Immature natural killer cell (primary cell): ENCODE data around the gene CSTF1. TPM values are rescaled to one million over a fixed set of nuclear protein-coding genes. Genes with fewer than 3 reads are reported as not detected.
"Not testable (repeated sequence)": the region's sequence is repeated elsewhere in the genome, so short reads cannot be mapped to it uniquely, and the experiment has no call there.

Source experiments
- DNase-seq, 3 donors: peaks; one replicate each; pipeline ENCODE4 v3.0.0; 2022; ENCODE audit warnings: mixed read lengths in 1 of 3
- H3K27ac Mint-ChIP-seq, 6 donors: one replicate each; pipeline ENCODE4 v1.8.0; 2020; ENCODE audit warnings: mixed read lengths in 6 of 6, mild to moderate bottlenecking in 5 of 6, inconsistent platforms in 4 of 6, moderate library complexity in 3 of 6
- H3K27me3 Mint-ChIP-seq, 3 donors: one replicate each; pipeline ENCODE4 v1.8.0; 2020 to 2021; ENCODE audit warnings: low read depth in 3 of 3, mild to moderate bottlenecking in 3 of 3, mixed read lengths in 3 of 3, moderate library complexity in 3 of 3, inconsistent platforms in 1 of 3
- H3K36me3 Mint-ChIP-seq, 3 donors: one replicate each; pipeline ENCODE4 v1.8.0; 2020; ENCODE audit warnings: mixed read lengths in 3 of 3, inconsistent platforms in 2 of 3, mild to moderate bottlenecking in 2 of 3
- H3K4me1 Mint-ChIP-seq, 2 donors: one replicate each; pipeline ENCODE4 v1.8.0; 2020; ENCODE audit warnings: inconsistent platforms in 2 of 2, mild to moderate bottlenecking in 2 of 2, mixed read lengths in 2 of 2, moderate library complexity in 1 of 2
- H3K4me3 Mint-ChIP-seq, 5 donors: one replicate each; pipeline ENCODE4 v1.8.0; 2020; ENCODE audit warnings: mild to moderate bottlenecking in 5 of 5, mixed read lengths in 5 of 5, inconsistent platforms in 3 of 5, moderate library complexity in 3 of 5
- H3K9me3 Mint-ChIP-seq, 6 donors: one replicate each; pipeline ENCODE4 v1.8.0; 2020; ENCODE audit warnings: mild to moderate bottlenecking in 6 of 6, mixed read lengths in 6 of 6, inconsistent platforms in 4 of 6, moderate library complexity in 3 of 6
- polyA plus RNA-seq, 3 donors: library from polyadenylated mRNA; unstranded; fragments of 300-500 nt; fragmentation: Illumina TruSeq; gene quantifications; one replicate each; pipeline ENCODE4 v1.2.3, GENCODE V29; 2021

CSTF1 gene
- polyA plus RNA-seq, 3 donors from 2014 or later = 21.2 to 42.2 (median 30.6) TPM

DNA sequence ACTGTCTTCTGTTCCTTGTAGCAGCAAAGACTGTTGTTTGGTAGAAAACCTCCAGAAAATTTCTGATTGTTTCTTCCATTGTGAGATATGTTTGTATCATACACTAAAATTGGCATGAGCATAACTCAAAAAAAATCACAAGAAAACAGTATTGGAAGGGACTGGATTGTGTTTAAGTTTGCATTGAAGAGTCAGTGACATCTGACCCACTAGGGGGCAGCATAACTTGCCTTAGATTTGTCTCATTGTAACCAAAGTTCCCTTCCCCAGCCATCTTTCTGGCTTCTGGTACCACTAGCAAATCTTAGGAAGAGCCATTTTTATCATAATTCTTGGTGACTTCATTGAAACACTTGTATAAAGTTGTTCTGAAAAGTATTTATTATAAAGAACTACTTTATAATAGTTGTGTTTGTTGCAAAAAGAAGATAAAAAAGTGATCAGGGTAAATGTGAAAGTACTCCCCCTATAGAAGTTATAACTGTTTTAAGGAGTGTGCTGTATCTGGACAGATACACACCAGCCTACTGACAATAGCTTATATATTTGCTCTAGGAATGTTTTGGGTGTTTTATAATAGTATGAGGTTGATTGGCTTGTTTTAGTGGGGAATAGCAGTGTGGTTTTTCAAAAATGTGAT, 7.7 kb downstream of the CSTF1 start:
- no peak overlapping the region for H3K4me3 Mint-ChIP-seq
- H3K27ac Mint-ChIP-seq = peak overlapping the region; percentile 5 to 89 (median 79)
- peaks cover 6 to 14% of the 10 kb centered on the region in 2 donors for H3K4me1 Mint-ChIP-seq
- H3K36me3 Mint-ChIP-seq = peaks cover 22 to 55% (median 33%) of the 10 kb centered on the region in 3 donors
- H3K27me3 Mint-ChIP-seq = peaks cover 0 to 2% (median 0%) of the 10 kb centered on the region in 3 donors
- no peaks in the 10 kb centered on the region for H3K9me3 Mint-ChIP-seq
- peak; percentile 64 to 67 (median 65) for DNase-seq

DNA sequence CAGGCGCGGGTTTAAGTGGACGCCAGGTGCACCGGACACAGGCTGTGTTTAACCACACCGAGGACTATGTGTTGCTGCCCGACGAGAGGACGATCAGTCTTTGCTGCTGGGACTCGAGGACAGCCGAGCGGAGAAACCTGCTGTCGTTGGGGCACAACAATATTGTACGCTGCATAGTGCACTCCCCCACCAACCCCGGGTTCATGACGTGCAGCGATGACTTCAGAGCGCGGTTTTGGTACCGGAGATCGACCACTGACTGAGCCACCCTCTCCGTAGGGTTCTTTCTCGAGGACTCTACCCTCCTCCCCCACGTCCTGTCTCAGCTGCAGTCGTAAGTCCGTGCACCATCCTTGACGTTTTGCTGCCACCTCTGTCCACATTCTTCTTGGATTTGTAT, 11.0 kb downstream of the CSTF1 start:
- H3K27me3 Mint-ChIP-seq = peaks cover 0 to 4% (median 0%) of the 10 kb centered on the region in 3 donors
- no peak for DNase-seq
- no peaks in the 10 kb centered on the region for H3K9me3 Mint-ChIP-seq
- peaks cover 19 to 53% (median 34%) of the 10 kb centered on the region in 3 donors for H3K36me3 Mint-ChIP-seq
- H3K27ac Mint-ChIP-seq = peak overlapping the region in 1 of 6 donors; percentile 22
- H3K4me3 Mint-ChIP-seq = no peak overlapping the region
- H3K4me1 Mint-ChIP-seq = peaks cover 6 to 20% of the 10 kb centered on the region in 2 donors

DNA sequence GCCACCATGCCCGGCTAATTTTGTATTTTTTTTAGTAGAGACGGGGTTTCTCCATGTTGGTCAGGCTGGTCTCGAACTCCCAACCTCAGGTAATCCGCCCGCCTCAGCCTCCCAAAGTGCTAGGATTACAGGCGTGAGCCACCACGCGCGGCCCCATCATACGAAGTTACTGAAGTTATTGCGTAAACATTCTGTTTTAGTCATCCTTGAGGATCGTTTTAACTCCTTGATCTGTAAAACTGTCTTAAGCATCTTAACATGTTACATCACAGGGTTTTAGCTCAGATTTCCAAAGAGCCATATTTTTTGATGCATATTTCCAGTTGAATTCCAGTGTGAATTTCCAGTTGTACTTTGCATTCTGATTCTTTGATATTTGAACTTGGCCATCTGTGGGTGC, 12.9 kb downstream of the CSTF1 start:
- not testable (repeated sequence) for H3K27ac Mint-ChIP-seq, H3K27me3 Mint-ChIP-seq, DNase-seq, H3K4me3 Mint-ChIP-seq, H3K9me3 Mint-ChIP-seq
- H3K4me1 Mint-ChIP-seq = peaks cover under 1 to 13% of the 10 kb centered on the region in 2 donors
- peaks cover 15 to 43% (median 26%) of the 10 kb centered on the region in 3 donors for H3K36me3 Mint-ChIP-seq

DNA sequence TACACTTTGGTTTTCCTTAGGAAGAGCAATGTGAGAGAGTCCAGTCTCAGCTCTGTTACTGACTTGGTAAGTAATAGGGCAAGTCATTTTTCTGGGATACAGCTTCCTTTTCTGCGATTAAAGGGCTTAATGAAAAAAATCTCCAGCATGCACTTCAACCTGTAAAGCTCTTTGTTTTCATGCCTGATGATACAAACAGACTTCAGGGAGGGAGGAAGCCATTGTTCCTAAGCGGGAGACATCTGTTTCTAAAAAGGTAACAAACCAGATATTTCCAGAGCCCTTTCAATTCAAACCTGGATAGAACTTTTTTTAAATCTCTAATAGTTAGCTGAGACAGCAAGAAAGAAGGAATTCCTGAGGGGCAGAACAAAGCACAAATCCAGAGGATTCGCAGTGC, 14.5 kb downstream of the CSTF1 start:
- no peak for DNase-seq
- no peaks in the 10 kb centered on the region for H3K9me3 Mint-ChIP-seq
- peaks cover 8 to 19% of the 10 kb centered on the region in 2 donors for H3K4me1 Mint-ChIP-seq
- peaks cover 14 to 39% (median 26%) of the 10 kb centered on the region in 3 donors for H3K36me3 Mint-ChIP-seq
- H3K4me3 Mint-ChIP-seq = no peak overlapping the region
- H3K27me3 Mint-ChIP-seq = peaks cover 0 to 4% (median 0%) of the 10 kb centered on the region in 3 donors
- peak overlapping the region in 1 of 6 donors; percentile 17 for H3K27ac Mint-ChIP-seq

DNA sequence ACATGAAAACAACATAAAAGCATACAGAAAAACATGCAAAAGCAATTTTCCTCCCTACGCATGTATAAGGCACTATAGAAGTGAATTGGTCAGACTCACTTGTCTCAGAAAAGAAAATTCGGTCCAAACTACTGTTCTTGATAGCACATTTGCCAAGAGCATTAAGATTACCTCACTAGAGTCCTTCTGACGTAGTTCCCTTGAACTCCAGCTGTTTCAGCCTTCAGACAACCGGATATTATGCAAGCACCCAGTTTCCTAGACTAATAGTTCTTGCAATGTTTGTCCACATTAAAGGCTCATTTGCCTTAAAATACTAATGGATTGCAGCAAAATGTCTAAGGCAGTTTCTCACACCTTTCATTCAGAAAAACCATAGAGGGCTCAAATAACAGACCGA, 17.1 kb downstream of the CSTF1 start:
- Mint-ChIP-seq H3K27ac (peak overlapping the region in 1 of 6 donors; percentile 72), H3K9me3 (no peaks in the 10 kb centered on the region), H3K4me3 (no peak overlapping the region), H3K4me1 (peaks cover 31 to 38% of the 10 kb centered on the region in 2 donors), H3K36me3 (peaks cover 13 to 24% (median 14%) of the 10 kb centered on the region in 3 donors), H3K27me3 (peaks cover 0 to 4% (median 1%) of the 10 kb centered on the region in 3 donors)
- DNase-seq = no peak

DNA sequence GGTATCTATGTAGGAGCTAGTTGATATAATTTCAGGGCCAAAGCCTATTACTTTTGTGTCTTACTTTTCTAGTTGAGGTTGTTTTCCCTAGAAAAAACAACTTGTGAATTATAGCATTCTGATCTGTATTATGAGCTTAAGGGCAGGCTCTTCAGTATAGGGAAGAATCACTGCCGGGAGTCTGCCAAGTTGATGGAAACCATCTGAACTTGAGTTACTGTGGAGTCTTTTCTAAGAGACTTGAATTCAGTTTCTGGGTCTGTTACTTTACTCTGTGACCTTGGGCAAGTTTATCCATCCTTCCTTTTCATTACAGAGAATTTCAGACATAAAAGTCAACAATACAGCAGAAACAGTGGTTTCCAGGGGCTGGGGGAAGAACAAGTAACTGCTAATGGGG, 17.5 kb downstream of the CSTF1 start:
- Mint-ChIP-seq H3K4me3 (no peak overlapping the region), H3K9me3 (no peaks in the 10 kb centered on the region), H3K36me3 (peaks cover 13 to 24% (median 14%) of the 10 kb centered on the region in 3 donors), H3K27ac (peak overlapping the region in 5 of 6 donors; percentile 31 to 72 (median 54)), H3K4me1 (peaks cover 34 to 42% of the 10 kb centered on the region in 2 donors), H3K27me3 (peaks cover 0 to 4% (median 1%) of the 10 kb centered on the region in 3 donors)
- no peak for DNase-seq

DNA sequence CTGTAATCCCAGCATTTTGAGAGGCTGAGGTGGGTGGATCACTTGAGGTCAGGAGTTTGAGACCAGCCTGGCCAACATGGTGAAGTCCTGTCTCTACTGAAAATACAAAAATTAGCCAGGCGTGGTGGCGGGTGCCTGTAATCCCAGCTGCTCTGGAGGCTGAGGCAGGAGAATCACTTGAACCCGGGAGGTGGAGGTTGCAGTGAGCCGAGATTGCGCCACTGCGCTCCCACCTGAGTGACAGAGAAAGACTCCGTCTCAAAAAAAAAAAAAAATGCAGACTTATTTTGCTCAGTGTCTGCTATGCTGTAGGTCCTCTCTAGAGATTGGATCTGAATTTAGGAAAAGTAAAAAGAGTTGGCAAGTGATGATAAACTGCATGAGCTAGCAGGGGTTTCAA, 18.8 kb downstream of the CSTF1 start:
- peaks cover 43 to 44% of the 10 kb centered on the region in 2 donors for H3K4me1 Mint-ChIP-seq
- DNase-seq, H3K9me3 Mint-ChIP-seq, H3K27me3 Mint-ChIP-seq: not testable (repeated sequence)
- H3K36me3 Mint-ChIP-seq = peaks cover 7 to 17% (median 9%) of the 10 kb centered on the region in 3 donors
- peak overlapping the region; percentile 91 to 97 (median 96) for H3K27ac Mint-ChIP-seq
- H3K4me3 Mint-ChIP-seq = peak overlapping the region; percentile 88 to 94 (median 90)

DNA sequence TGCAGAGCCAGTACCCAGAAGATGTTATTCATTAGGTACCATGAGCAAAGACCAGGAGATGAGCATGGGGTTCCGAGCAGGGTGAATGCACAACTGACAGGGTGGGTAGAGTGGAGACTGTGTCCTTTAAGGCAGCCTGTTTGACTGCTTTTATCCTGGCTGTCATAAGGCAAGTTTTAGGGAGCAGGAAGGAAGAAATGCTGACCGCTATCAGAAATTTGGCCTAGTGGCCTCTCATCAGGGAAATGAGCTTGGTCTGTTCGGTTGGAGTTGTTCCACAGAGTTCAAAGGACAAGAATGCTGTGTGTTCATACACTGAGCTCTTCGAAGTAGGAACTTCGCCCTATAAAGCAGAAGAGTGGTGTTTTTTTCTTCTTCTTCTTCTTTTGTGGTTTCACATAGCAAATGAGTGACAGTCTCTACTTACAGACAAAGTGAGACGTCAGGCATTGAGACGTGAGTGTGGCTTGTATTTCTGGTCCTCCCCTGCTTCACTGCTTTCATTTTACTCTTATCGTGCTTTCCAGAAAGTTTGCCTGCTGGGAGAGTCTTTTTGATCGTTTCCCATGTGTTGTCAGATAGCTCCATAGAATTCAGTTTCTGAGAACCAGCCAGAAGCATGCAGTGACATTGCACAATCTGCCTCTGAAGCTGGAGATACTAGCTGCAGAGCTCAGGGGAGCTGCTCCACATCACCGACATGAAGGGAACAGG, 19.5 kb downstream of the CSTF1 start, which contains the start of gene CASS4:
Gene CASS4 (plus strand): TSS at position 502 of the 714 bp plus-strand sequence. CDS start 199 bp downstream, at position 701.
- Mint-ChIP-seq H3K4me3 (peak within 1 kb of the TSS; percentile 88 to 94 (median 90)), H3K4me1 (peaks cover 50% of the 10 kb centered on the region in 2 donors), H3K27me3 (peaks cover 0 to 4% (median 0%) of the 10 kb centered on the region in 3 donors), H3K27ac (peak within 1 kb of the TSS; percentile 91 to 97 (median 96)), H3K36me3 (peaks cover 7 to 13% (median 9%) of the 10 kb centered on the region in 3 donors), H3K9me3 (no peaks in the 10 kb centered on the region)
- peak; percentile 51 to 60 (median 55) for DNase-seq

DNA sequence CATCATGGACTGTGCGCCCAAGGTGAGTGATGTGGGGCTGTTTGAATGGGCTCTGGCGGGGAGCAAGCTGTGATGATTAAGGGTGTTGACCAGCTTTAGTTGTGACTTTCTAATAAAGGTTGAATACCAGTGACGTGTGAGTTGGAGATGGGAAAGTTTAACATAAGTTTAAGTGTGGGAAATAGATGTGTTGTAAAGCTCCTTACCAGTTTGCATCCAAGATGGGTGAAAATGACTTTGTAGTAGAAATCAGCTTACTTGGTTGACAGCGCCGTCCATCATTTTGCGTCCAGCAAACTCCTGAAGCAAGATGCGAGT, 20.0 kb downstream of the CSTF1 start:
- DNase-seq = no peak
- Mint-ChIP-seq H3K27ac (peak overlapping the region; percentile 91 to 97 (median 96)), H3K27me3 (peaks cover 0 to 4% (median 0%) of the 10 kb centered on the region in 3 donors), H3K4me3 (peak overlapping the region; percentile 88 to 94 (median 90)), H3K9me3 (no peaks in the 10 kb centered on the region), H3K36me3 (peaks cover 7 to 8% (median 7%) of the 10 kb centered on the region in 3 donors), H3K4me1 (peaks cover 54 to 55% of the 10 kb centered on the region in 2 donors)

DNA sequence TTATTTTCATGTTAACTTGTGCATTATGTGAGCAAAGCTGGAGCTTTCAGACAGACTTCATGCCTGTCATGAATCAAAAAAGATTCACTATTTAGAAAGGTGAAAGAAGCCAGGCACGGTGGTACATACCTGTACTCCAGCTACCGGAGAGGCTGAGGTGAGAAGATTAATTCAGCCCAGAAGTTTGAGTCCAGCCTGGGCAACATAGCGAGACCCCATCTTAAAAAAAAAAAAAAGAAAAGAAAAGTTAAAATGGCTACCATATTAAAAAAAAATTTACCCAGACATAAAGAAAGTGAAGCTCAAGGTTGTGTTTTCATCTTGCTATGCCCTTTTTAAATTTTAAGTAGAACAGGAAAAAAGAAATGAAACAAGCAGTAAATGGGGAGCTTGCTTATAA, 20.5 kb downstream of the CSTF1 start:
- Mint-ChIP-seq H3K9me3 (no peaks in the 10 kb centered on the region), H3K4me1 (peaks cover 59 to 60% of the 10 kb centered on the region in 2 donors), H3K36me3 (peaks cover 3 to 8% (median 7%) of the 10 kb centered on the region in 3 donors), H3K27me3 (peaks cover 0 to 4% (median 0%) of the 10 kb centered on the region in 3 donors), H3K4me3 (peak overlapping the region; percentile 88 to 94 (median 90)), H3K27ac (peak overlapping the region; percentile 91 to 97 (median 96))
- DNase-seq = no peak

DNA sequence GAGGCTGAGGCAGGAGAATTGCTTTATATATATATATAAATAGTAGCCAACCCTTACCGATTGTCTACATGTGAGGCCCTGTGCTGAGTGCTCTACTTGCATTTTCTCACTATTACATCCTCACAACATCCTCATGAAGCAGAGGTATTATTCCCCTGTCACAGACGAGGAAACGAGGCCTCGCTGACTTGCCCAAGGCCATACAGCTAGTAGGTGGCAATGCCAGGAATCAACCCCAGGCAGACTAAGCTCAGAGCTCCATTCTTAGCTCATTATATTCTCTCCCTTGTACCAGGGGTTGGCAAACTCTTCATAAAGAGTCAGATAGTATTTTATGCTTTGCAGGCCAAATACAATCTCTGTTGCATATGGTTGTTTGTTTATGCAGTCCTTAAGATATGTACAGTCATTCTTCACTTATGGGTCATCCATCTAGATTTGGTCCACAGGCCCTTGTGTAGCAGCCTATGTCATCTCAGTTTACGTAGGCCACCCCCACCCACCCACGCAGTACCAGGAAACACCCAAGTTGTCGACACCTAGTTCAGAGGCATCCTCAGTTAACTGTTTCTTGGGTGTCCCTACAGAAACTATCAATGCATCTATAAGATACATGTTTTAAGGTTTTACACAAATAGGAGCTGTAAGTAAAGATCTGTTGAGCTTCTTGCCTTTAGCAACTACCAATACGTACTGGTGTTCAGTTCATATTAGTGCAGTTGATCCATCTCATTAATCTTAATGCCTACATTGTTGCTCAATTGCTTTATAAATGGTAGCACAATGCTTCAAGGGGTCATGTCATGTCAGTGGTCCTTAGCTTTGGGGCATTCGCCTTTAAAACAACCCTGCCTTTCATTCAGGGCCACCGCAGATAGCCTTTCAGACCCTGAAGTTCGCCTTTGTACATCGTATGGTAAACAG, 22.7 kb downstream of the CSTF1 start:
- Mint-ChIP-seq H3K4me3 (peak overlapping the region; percentile 25 to 69 (median 48)), H3K4me1 (peaks cover 73 to 74% of the 10 kb centered on the region in 2 donors), H3K27ac (peak overlapping the region; percentile 77 to 96 (median 89)), H3K36me3 (peaks cover 3 to 12% (median 5%) of the 10 kb centered on the region in 3 donors), H3K9me3 (no peaks in the 10 kb centered on the region), H3K27me3 (peaks cover 0 to 4% (median 0%) of the 10 kb centered on the region in 3 donors)
- peak in 2 of 3 donors; percentile 24 to 29 for DNase-seq

DNA sequence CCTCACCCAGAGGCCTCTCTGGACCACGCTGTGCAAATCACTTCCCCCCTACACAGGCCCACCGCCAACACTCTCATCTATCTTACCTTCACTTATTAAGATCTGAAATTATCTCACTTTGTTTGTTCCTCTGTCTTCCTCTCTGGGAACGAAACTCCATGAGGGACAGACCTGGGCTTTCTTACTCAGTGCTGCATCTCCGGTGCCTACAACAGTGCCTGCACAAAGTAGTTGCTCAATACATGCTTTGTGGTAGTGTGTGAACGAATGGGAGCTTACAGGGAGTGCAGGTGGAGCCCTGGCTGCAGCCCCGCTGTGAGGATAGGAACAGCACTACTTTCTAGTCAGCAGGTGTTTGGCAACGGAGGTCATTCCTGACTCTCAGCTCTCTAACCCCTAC, 25.0 kb downstream of the CSTF1 start:
- peaks cover 3 to 12% (median 8%) of the 10 kb centered on the region in 3 donors for H3K36me3 Mint-ChIP-seq
- H3K9me3 Mint-ChIP-seq = no peaks in the 10 kb centered on the region
- H3K4me1 Mint-ChIP-seq = peaks cover 75 to 77% of the 10 kb centered on the region in 2 donors
- no peak overlapping the region for H3K4me3 Mint-ChIP-seq
- no peak for DNase-seq
- H3K27ac Mint-ChIP-seq = peak overlapping the region in 5 of 6 donors; percentile 30 to 89 (median 75)
- H3K27me3 Mint-ChIP-seq = peaks cover 0 to 4% (median 0%) of the 10 kb centered on the region in 3 donors

DNA sequence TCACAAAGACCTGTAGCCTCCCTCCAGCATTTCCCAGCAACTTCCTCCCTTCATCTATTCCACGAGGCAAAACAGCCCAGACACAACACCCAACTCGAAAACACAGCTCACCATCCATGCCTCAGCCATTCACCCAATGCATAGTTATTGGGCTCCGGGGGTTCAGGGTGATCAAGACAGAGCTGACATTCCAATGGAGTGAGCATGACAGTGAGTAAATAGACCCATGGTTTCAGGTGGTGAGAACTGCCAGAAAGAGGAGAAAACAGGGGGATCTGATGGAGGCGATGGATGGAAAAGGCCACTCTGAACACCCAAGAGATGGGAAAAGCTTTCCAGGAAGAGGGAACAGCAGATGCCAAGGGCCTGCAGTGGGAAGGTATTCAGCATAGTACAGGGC, 25.5 kb downstream of the CSTF1 start:
- Mint-ChIP-seq H3K4me1 (peaks cover 72 to 74% of the 10 kb centered on the region in 2 donors), H3K4me3 (peak overlapping the region; percentile 6 to 68 (median 49)), H3K27ac (peak overlapping the region; percentile 4 to 89 (median 77)), H3K36me3 (peaks cover 3 to 12% (median 8%) of the 10 kb centered on the region in 3 donors), H3K27me3 (peaks cover 0 to 2% (median 0%) of the 10 kb centered on the region in 3 donors), H3K9me3 (no peaks in the 10 kb centered on the region)
- no peak for DNase-seq
